ENCODE data around the gene BST2. TPM values are rescaled to one million over a fixed set of nuclear protein-coding genes. Genes with fewer than 3 reads are reported as not detected.

The BST2 gene
- total and polyA plus RNA-seq, 9 of the 15 experiments (the other 6 are each of a cell fraction or from before 2014, with no cell fraction given): 11.2 to 232 (median 151) TPM

GRCh38 chr19:17448131-17448967 is 42.9 kb upstream of the BST2 start, which contains the start of gene TMEM221 (continued):
- TF ChIP-seq CTCFL (IDR thresholded peaks at IDR 0.05; ENCODE audit: borderline replicate concordance, insufficient read depth, low read depth, low read length, poor library complexity, severe bottlenecking) (peak; percentile 29), SMAD4 (CRISPR knock-in tag; conservative IDR thresholded peaks at IDR 0.05) (peak; percentile 43; the same call in 1 of the 2 replicates), NCOR1 (IDR thresholded peaks at IDR 0.05) (no peak), NFRKB (IDR thresholded peaks at IDR 0.05; ENCODE audit: low read depth) (no peak), HDAC2 (IDR thresholded peaks at IDR 0.05) (peak; percentile 37; the same call in 1 of the 2 replicates), USF2 (CRISPR knock-in tag; IDR thresholded peaks at IDR 0.05) (no peak), E2F4 (CRISPR knock-in tag; IDR thresholded peaks at IDR 0.05; ENCODE audit: low read depth) (no peak), ESRRA (IDR thresholded peaks at IDR 0.05; ENCODE audit: borderline replicate concordance, low read depth) (no peak)
